Measurements from ENCODE around the gene PIAS2.

Gene PIAS2

GRCh38 chr18:46917803-46918600, 695 bp upstream of the PIAS2 start:
- no peak for TF ChIP-seq CTCF (conservative IDR thresholded peaks at IDR 0.05; ENCODE audit: low read depth, low read length)
- H3K4me3 ChIP-seq (ENCODE audit: low read depth, low read length) = peak overlapping the region; percentile 76
- peak; percentile 53 for DNase-seq (ENCODE audit: low read depth)

GRCh38 chr18:46916551-46917107, 678 bp downstream of the PIAS2 start:
- H3K4me3 ChIP-seq (ENCODE audit: low read depth, low read length) = peak overlapping the region; percentile 76
- peak; percentile 54 for DNase-seq (ENCODE audit: low read depth)
- TF ChIP-seq CTCF (conservative IDR thresholded peaks at IDR 0.05; ENCODE audit: low read depth, low read length) = no peak

DNA sequence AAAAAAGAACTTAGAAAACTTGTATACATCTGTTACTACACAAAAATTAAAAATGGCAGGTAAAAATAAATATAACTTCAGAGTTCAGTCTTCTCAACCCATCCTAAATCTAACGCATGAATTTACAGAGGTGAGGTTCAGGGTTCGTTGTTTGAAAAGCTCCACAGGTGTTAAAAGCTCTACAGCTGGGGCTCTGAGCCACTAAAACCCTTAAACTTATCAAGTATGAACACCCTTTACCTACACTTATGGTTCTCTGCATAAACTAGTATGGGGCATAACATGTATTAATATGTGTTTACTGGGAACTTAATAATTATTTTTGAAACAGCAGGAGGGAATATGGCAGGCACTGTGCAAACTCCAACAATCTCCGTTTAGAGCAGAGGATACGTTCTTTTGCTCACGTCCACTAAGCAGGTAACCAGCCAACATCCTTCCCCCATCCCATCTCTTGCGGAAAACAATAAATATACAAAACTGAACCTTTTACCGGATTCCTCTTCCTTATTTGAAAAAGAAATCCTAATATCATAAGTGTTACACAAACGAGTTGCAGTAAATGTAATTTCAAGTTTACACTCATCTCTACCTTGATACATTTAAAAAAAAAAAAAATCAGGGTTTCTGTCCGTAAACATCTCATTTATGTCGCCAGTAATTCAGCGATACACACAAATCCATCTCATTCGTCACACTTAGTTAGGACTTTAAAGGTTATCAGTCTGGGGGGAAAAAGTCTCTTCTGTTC, 1.3 kb downstream of the PIAS2 start:
- H3K4me3 ChIP-seq (ENCODE audit: low read depth, low read length) = peak overlapping the region; percentile 76

GRCh38 chr18:46910856-46911255, 6.5 kb downstream of the PIAS2 start:
- no peak for TF ChIP-seq CTCF (conservative IDR thresholded peaks at IDR 0.05; ENCODE audit: low read depth, low read length)
- no peak for DNase-seq (ENCODE audit: low read depth)
- no peak overlapping the region for H3K4me3 ChIP-seq (ENCODE audit: low read depth, low read length)

More for the DNA sequence above, 1.3 kb downstream of the PIAS2 start:
- no peak for DNase-seq (ENCODE audit: low read depth)
- no peak for TF ChIP-seq CTCF (conservative IDR thresholded peaks at IDR 0.05; ENCODE audit: low read depth, low read length)

DNA sequence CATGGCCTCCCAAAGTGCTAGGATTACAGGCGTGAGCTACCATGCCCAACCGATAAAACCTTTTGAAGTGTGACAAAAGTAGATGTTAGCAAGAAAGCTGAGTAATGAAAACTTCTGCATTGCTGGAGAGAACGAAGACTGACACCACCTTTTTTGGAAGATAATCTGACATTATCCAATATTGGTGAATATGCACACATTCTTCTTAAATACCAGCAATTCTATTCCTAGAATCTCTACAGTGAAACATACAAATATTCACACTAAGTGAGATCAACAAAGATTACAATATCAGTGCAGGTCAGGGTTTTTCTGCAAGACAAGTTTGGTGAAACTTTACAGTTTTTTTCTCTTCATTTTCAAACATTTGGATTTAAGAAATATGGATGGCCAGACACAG, 7.8 kb downstream of the PIAS2 start:
- no peak for DNase-seq (ENCODE audit: low read depth)
- no peak overlapping the region for H3K4me3 ChIP-seq (ENCODE audit: low read depth, low read length)
- no peak for TF ChIP-seq CTCF (conservative IDR thresholded peaks at IDR 0.05; ENCODE audit: low read depth, low read length)

- no peak for DNase-seq (ENCODE audit: low read depth)
- no peak for TF ChIP-seq CTCF (conservative IDR thresholded peaks at IDR 0.05; ENCODE audit: low read depth, low read length)
- H3K4me3 ChIP-seq (ENCODE audit: low read depth, low read length) = no peak overlapping the region
Observed at GRCh38 chr18:46903406-46903805, 13.9 kb downstream of the PIAS2 start.
